GM10266 (cell line): Measurements from ENCODE around the gene TDRD3.

Experiments
- DNase-seq: peaks from one replicate; pipeline ENCODE4 v3.0.0; 2012; ENCODE audit errors: extremely low spot score
- TF ChIP-seq, protein P1 (sequence below): IDR thresholded peaks from 2 replicates; pipeline ENCODE4 v1.5.1; 2012; ENCODE audit warnings: mild to moderate bottlenecking, low read depth; ENCODE audit not compliant: control insufficient read depth, insufficient read depth; ENCODE audit errors: missing control alignments

Gene TDRD3

DNA sequence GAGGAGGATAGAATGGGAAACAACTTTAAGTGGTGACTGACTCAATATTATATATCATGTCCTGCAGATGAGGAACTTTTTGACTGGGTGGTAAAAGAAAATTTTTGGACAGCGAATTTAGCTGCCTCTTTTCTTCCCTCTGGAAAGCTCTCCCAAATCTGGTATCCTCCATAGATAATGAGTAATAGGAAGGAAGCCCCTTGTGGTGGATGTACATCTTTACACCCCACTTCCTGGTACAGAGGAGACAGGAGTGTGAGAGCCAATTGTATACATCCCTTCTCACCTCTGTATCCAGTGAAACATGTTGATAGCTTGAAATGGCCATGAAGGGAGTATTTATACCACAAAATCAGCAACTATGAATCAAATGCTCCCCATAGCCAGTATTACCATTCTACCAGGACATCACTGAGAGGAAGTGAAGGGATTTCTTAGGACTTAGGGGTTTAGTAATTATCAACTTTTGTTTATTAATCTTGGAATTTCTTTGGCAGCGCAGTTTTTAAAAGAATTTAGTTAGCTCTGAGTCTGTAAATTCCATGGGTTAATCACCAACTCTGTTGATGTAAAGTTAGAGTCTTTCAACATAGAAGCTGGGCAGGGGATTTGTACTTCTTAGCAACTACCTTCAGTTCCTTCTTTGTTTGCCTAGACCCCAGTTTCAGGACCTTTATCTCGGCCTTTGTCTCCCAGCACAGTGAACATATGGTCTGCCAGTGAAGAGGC, 17.0 kb upstream of the TDRD3 start:
- no peak for DNase-seq
- TF ChIP-seq, protein P1, sequence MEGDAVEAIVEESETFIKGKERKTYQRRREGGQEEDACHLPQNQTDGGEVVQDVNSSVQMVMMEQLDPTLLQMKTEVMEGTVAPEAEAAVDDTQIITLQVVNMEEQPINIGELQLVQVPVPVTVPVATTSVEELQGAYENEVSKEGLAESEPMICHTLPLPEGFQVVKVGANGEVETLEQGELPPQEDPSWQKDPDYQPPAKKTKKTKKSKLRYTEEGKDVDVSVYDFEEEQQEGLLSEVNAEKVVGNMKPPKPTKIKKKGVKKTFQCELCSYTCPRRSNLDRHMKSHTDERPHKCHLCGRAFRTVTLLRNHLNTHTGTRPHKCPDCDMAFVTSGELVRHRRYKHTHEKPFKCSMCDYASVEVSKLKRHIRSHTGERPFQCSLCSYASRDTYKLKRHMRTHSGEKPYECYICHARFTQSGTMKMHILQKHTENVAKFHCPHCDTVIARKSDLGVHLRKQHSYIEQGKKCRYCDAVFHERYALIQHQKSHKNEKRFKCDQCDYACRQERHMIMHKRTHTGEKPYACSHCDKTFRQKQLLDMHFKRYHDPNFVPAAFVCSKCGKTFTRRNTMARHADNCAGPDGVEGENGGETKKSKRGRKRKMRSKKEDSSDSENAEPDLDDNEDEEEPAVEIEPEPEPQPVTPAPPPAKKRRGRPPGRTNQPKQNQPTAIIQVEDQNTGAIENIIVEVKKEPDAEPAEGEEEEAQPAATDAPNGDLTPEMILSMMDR, result no peak

DNA sequence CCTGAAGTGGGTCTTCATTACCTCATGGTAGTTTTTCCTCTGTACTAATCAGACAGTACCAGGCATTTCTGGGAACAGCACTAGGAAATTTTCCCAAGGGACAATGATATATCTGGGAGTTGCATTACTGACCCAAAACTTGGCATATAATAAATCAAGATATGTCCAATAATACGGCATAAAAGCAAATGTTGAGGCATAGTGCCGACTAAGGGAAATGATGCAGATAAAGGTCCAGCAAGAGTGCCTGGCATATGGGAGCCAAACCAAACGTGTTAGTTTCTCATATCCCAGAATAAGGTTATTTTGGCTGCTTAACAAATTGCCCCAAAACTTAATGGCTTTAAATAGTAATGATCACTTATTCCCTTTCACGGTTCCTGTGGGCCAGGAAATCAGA, 12.1 kb upstream of the TDRD3 start:
- TF ChIP-seq, protein P1, result no peak
- no peak for DNase-seq

DNA sequence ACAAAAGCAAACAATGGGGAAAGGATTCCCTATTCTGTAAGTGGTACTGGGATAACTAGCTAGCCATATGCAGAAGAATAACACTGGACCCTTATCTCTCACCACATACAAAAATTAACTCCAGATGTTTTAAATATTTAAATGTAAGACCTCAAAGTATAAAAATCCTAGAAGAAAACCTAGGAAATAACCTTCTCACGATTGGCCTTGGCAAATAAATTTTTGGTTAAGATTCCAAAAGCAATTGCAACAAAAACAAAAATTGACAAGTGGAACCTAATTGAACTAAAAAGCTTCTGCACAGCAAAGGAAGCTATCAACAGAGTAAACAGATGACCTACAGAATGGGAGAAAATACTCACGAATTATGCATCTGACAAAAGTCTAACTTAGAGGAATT, 10.8 kb upstream of the TDRD3 start:
- TF ChIP-seq, protein P1, result no peak
- DNase-seq, result no peak

DNA sequence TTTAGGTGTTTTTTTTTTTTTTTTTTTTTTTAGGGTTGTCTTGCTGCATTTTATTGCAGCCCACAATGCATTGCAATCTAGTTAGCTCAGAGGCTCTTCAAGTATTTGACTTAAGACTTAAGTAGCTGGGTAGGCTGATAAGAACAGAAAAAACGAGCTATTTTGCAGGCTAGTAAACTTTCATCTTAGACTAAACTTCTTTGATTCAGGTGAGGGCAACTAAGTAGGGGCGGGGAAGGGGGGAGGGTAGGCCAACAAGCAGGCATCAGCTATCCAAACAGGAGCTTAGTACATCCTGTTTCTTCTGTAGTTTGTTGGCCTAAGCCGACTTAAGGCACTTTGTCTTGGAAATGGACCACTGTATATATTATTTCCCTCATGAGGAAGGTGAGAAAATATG, 4.9 kb upstream of the TDRD3 start:
- no peak for DNase-seq
- TF ChIP-seq, protein P1, result no peak

DNA sequence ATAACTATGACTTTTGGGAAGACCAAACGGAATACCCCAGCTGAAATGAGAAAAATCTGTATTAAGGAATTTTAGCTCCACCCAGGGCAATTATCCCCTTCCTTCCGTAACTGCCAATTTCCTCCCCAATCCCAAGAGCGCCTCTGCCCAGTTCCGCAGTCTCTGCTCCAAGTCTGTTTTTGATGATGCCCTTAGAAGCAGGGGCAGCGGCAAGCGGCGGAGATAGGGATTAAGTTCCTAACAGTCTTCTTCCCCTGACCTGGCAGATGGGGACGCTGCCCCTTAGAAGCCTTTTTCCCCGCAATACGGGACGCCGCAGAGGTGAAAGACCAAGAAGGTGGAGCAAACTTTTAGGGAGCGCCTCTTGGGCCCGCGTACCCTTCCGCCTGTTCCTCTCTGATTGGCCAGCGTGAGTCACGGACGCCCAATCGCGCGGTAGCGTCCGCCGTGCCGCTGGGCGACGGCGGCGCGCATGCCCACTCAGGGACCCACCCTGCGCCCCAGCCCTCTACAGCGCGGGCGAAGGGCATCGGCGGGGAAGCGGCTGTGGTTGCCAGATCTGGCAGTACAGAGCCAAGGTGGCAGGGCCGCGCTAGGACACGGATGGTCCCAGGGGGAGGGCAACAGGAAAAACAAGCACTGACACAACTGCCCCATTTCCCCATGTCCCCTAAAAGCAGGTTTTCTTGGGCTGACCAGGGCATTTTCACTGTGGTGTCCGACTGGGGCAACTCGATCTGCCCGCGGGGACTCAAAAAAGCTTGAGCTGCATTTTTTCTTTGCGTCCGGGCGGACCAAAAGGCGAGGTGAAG, 843 bp upstream of the TDRD3 start:
- DNase-seq, result peak; percentile 93
- TF ChIP-seq, protein P1, result no peak

DNA sequence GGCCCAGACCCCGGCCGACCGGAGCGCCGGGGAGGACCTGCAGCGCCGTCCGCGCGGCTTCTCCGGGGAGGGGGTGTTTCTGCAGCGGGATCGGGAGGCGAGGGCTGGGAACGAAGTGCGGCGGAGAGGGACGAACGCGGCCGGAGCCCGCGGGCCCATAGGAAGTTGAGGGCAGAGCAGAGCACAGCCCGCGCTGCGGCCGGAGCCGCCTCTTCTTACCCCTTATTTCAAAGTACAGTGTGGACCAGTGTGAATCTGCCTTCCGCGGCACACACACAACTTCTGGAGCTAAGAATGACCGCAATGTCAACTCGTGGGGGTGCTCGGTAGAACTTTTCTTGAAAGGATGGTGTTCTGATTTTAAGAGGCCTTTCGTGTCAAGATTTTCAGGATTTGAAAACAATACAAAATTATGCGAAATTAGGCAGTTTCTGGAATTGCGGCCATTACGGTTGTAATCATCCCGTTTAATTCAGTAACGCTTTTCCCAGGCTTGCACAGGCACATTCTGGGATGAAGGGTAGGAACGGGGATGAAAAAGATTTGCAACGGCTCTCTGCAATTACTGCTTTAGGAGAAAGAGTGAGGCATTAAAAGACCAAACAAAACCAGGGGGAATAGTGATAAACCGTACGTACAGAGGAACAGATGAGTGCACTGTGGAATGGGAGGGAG, 821 bp downstream of the TDRD3 start:
- TF ChIP-seq, protein P1, result no peak
- DNase-seq, result peak; percentile 53
